ENCODE measurements around the gene TNFAIP1. TPM values are rescaled to one million over a fixed set of nuclear protein-coding genes. Genes with fewer than 3 reads are reported as not detected.

Gene TNFAIP1
- total and polyA plus RNA-seq, 9 donors: 13.4 to 37.9 (median 31.5) TPM

DNA sequence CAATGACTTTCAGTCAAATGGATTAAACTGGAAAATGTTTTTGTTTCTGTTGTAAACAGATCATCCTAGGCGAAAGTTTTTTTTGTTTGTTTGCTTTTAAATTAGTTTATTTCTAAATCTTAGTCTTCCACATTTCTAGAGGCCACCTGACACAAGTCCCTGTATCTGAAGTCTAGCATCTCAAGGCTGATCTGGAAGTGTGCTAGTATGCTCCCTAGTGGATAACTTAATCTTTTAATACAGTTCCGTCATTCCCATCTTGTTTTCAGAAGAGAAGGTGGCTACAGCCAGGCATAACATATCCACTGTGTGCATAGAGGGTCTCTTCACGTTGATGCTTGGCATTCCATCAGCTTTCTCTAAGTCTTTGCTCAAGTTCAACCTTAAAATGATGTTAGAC is 7.9 kb upstream of the TNFAIP1 start:
- TF ChIP-seq POLR2A (IDR thresholded peaks at IDR 0.05) (no peak), EP300 (IDR thresholded peaks at IDR 0.05) (no peak)
- TF ChIP-seq, protein P1, sequence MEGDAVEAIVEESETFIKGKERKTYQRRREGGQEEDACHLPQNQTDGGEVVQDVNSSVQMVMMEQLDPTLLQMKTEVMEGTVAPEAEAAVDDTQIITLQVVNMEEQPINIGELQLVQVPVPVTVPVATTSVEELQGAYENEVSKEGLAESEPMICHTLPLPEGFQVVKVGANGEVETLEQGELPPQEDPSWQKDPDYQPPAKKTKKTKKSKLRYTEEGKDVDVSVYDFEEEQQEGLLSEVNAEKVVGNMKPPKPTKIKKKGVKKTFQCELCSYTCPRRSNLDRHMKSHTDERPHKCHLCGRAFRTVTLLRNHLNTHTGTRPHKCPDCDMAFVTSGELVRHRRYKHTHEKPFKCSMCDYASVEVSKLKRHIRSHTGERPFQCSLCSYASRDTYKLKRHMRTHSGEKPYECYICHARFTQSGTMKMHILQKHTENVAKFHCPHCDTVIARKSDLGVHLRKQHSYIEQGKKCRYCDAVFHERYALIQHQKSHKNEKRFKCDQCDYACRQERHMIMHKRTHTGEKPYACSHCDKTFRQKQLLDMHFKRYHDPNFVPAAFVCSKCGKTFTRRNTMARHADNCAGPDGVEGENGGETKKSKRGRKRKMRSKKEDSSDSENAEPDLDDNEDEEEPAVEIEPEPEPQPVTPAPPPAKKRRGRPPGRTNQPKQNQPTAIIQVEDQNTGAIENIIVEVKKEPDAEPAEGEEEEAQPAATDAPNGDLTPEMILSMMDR (IDR thresholded peaks at IDR 0.05): no peak
- no peaks in the 10 kb centered on the region for H3K4me1 ChIP-seq (ENCODE audit: insufficient read depth)
- no peak overlapping the region for H3K27ac ChIP-seq
- intact Hi-C loops (cut with DNase I): loop anchor here in 1 of 4 donors (10.0 kb wide), 1 partner anchor 293 kb away; no protein-coding TSS in a partner anchor
- no peaks in the 10 kb centered on the region for H3K27me3 ChIP-seq
- DNase-seq: no peak
- H3K9me3 ChIP-seq: no peaks in the 10 kb centered on the region
- no peak overlapping the region for H3K4me3 ChIP-seq
- no peaks in the 10 kb centered on the region for H3K36me3 ChIP-seq
- WGBS, 3 donors: 33 to 44% (median 34%) methylated on average over 3 of the region's 3 CpGs

DNA sequence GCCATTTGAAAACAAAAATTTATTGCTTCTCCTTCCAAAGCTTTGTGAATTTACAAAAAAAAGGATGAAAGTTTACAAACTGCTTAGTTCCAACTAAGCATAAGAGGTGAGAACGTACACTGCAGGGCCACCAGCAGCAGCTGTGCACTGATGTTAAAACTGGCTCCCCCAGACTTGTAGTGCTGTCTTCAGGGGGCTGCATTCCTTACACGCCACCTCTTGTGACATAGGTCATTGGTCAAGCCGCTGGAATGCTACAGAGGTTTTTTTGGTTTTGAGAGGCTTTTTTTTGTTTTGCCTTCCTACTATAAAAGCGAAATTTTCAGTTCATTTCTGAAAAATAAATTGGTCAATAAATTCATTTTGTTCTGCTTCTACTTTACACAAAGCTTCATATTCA is 7.2 kb upstream of the TNFAIP1 start:
- Histone ChIP-seq H3K27me3 (no peaks in the 10 kb centered on the region), H3K4me3 (no peak overlapping the region), H3K4me1 (ENCODE audit: insufficient read depth) (no peaks in the 10 kb centered on the region), H3K36me3 (no peaks in the 10 kb centered on the region), H3K9me3 (no peaks in the 10 kb centered on the region), H3K27ac (no peak overlapping the region)
- peak in 1 of 5 donors; percentile 7 for DNase-seq
- intact Hi-C loops (cut with DNase I): loop anchor here in 1 of 4 donors (10.0 kb wide), 1 partner anchor 294 kb away; no protein-coding TSS in a partner anchor
- 21 to 53% (median 27%) methylated on average over 4 of the region's 4 CpGs for WGBS, 3 donors
- TF ChIP-seq EP300 (IDR thresholded peaks at IDR 0.05) (no peak), POLR2A (IDR thresholded peaks at IDR 0.05) (no peak)
- TF ChIP-seq, protein P1 (IDR thresholded peaks at IDR 0.05): no peak

DNA sequence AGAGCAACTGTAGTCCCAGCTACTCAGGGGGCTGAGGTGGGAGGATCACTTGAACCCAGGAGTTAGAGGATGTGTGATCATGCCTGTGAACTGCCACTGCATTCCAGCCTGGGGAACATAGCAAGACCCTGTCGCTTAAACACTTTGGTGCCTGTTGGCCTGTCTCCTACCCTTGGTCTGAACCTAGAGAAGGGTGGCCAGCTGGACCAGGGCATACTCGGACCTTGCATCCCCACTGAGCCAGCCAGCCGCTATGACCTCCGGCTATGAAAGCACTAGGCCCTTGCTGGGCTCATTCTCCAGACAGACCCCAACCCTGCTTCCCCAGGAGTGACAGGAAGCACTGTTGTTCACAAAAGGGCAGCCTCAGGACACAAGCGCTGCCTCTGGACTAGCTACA is 4.9 kb upstream of the TNFAIP1 start:
- WGBS, 3 donors: 88 to 93% (median 90%) methylated on average over 5 of the region's 5 CpGs
- DNase-seq: peak in 1 of 5 donors; percentile 9
- H3K4me3 ChIP-seq: no peak overlapping the region
- H3K27me3 ChIP-seq: no peaks in the 10 kb centered on the region
- no peaks in the 10 kb centered on the region for H3K9me3 ChIP-seq
- H3K36me3 ChIP-seq: no peaks in the 10 kb centered on the region
- peaks cover 4% of the 10 kb centered on the region for H3K4me1 ChIP-seq (ENCODE audit: insufficient read depth)
- TF ChIP-seq, protein P1 (IDR thresholded peaks at IDR 0.05): no peak
- TF ChIP-seq EP300 (IDR thresholded peaks at IDR 0.05) (no peak), POLR2A (IDR thresholded peaks at IDR 0.05) (no peak)
- no peak overlapping the region for H3K27ac ChIP-seq
- intact Hi-C loops (cut with DNase I): no loop called here

DNA sequence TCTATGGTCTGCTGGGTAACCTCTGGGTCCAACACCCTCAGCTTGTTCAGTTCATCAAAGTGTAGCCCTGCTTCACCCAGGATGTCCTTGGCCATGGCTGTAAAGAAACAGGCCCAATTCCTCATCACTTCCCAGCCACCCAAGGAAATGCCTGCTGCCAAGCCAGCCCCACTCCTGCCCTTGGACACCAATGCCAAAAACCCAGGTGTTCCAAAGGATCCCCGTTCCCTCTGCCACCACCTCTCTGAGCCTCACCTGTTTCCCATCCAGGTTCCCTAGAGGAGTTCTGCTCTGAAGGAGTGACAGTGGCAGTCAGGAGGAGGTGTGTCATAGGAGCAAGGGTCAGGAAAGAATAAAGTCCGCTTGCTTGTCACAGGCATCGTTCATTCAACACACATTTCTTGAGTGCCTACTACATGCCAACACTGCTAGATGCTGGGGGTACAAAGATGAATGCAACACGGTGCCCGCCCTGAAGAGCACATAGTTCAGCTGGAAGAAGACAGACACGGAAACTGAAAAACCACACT is 3.6 kb upstream of the TNFAIP1 start:
- Histone ChIP-seq H3K4me3 (no peak overlapping the region), H3K9me3 (no peaks in the 10 kb centered on the region), H3K4me1 (ENCODE audit: insufficient read depth) (peaks cover 5% of the 10 kb centered on the region), H3K27ac (no peak overlapping the region), H3K27me3 (no peaks in the 10 kb centered on the region), H3K36me3 (no peaks in the 10 kb centered on the region)
- 84 to 89% (median 89%) methylated on average over 6 of the region's 6 CpGs for WGBS, 3 donors
- TF ChIP-seq EP300 (IDR thresholded peaks at IDR 0.05) (no peak), POLR2A (IDR thresholded peaks at IDR 0.05) (no peak)
- TF ChIP-seq, protein P1 (IDR thresholded peaks at IDR 0.05): no peak
- intact Hi-C loops (cut with DNase I): no loop called here
- peak in 1 of 5 donors; percentile 4 for DNase-seq
